Measurements from ENCODE around the gene ZNF358.

Gene ZNF358

DNA sequence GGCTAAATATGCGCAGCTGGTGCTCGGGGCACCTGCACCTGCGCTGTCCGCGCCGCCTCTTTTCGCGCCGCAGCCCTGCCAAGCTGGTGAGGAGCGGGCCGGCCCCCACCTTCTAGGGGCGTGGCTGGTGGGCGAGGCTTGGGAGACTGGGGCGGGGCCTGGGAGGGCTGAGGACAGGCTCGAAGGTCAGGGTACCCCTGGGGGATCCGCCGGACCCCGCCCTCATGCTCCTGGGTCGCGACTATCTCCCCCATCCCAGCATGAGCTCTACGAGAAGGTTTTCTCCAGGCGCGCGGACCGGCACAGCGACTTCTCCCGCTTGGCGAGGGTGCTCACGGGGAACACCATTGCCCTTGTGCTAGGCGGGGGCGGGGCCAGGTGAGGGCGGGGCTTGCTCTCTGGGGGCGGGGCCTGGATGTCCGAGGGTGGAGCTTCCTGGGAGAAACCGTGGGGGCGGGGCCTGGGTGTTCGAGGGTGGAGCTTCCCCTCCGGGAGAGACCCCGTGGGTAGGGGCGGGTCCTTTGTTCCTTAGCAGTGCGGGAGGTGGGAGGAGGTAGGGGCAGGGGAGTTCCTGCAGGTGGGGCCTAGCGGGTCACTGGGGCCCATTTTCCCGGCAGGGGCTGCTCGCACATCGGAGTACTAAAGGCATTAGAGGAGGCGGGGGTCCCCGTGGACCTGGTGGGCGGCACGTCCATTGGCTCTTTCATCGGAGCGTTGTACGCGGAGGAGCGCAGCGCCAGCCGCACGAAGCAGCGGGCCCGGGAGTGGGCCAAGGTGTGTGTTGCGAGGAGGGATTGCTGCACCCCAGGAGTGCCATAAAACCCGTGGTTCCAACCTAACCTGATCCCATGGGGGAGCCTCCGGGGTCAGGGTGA, 39.3 kb downstream of the ZNF358 start:
- DNase-seq: peak in 2 of 58 donors; percentile 11 to 26

- no peak for DNase-seq
These were observed 40.9 kb downstream of the ZNF358 start for GRCh38 chr19:7556696-7557315.

GRCh38 chr19:7558667-7559066, 42.8 kb downstream of the ZNF358 start:
- DNase-seq: no peak

DNA sequence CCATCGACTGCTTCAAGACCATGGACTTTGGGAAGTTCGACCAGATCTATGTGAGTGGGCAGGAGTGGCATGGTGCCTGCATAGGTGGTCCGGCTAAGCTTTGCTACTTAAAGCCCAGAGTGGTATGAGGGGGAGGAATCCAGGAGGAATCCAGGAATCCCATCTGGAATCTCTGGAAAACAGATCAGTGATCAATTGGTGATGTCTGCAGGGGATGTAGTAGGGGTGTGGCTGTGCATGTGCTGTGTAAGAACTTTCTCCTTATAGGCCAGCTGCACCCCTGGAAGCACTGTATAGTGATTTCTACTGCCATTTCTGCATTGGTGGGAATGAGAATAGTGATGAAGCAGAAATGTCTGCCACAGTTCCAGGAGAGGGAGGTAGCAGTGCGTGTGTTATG, 43.2 kb downstream of the ZNF358 start:
- no peak for DNase-seq

DNA sequence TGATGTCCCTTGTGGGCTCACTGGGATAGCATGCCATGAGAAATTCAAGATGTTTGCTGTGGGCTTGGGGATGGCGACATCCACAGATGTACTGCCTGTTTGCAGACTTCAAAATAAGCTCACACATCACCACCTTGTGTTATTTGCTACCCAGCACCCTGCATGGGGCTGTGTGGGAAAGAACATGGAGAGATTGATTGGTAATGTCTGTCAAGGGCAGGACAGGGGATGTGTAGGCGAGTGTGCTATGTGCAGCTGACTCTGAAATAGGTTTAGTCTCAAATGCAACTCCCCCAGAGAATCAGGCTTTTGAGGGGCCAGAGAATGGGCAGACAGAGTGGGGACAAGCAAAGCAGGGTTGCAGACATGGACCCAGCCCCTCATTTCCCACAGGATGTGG, 44.4 kb downstream of the ZNF358 start:
- no peak for DNase-seq

DNA sequence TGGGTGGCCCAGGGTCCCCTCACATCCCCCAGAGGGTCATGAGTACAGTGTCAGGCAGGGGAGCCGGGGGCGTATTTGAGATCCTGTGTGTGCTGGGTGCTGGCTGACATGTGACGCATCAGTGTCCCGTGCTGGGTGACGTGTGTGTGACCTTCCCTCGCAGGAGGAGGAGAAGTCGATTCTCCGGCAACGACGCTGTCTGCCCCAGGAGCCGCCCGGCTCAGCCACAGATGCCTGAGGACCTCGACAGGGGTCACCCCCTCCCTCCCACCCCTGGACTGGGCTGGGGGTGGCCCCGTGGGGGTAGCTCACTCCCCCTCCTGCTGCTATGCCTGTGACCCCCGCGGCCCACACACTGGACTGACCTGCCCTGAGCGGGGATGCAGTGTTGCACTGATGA, 45.4 kb downstream of the ZNF358 start:
- no peak for DNase-seq

DNA sequence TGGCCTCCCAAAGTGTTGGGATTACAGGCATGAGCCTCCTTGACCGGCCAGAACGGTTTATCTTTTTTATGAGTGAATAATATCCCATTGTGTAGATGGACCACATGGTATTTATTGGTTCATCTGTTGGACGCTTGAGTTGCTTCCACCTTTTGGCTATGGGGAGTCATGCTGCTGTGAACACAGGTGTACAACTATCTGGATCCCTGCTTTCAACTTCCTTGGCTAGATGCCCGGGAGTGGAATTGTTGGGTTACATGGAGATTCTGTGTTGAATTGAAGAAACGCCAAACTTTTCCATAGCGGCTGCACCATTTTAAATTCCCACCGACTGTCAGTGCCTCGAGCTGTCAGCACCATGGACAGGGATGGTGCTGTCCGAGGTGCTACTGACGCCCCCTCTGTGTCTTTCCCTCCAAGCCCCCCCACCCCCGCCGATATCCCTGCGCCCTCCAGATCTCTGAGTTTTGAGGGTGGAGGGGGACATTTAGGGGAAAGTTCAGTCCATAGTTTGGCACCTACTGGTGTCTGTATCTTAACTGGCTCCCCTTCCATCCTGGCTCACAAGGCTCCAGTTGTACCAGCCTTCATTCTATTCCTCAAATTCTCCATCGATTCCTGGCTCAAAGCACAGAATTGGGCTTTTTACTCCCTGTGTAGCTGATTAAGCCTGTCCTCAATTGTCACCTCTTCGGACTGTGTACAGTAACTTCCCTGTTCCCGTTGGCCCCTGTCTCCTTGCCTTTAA, 46.9 kb downstream of the ZNF358 start:
- DNase-seq: no peak

DNA sequence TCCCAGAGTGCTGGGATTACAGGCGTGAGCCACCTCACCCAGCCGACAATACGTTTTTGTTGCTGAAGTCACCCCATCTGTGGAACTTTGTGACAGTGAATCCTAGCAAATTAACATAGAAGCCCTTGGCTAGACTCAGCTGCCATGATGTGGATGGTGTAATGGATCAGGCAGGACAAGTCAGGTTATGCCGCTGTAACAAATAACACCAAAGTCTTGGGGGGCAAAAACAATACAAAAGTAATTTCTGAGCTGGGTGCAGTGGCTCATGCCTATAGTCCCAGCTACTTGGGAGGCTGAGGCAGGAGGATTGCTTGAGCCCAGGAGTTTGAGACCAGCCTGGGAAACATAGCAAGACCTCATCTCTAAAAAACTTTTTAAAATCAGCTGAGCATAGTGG, 49.0 kb downstream of the ZNF358 start:
- no peak for DNase-seq

- no peak for DNase-seq
These were observed 49.4 kb downstream of the ZNF358 start for GRCh38 chr19:7565332-7565731.

Data from anterior cingulate cortex (tissue), 58 donors.